ENCODE measurements around the gene C1orf56.

Gene C1orf56

DNA sequence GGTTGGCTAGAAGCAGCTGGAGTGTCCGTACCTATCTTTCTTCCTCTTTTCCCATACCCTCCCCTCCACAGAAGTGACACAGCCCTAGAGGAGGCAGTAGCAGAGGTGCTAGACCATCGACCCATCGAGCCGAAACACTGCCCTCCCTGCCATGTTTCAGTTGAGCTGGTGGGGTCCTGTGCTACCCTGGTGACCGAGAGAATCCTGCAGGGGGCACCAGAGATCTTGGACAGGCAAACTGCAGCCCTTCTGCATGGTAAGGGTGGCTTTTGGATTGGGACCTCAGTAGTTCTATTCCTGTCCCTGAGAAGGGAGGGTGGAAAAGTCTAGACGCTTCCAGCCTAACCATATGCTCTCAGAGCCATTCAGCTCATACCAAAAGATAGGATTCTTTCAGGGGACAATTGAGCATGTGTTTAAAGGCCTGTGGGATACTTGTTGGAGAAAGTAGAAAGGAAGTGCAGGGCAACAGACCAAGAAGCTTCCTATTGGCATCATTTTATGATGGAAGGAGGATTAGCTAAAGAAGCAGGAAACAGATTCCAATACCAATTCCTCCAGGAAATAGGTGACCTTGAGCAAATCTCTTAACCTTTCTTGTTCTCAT, 22.9 kb upstream of the C1orf56 start:
- no peaks in the 10 kb centered on the region for H3K79me2 ChIP-seq (ENCODE audit: control insufficient read depth, low read length)
- no peak overlapping the region for H3K4me2 ChIP-seq (ENCODE audit: low read length)
- H3K9me2 ChIP-seq (replicated peaks; ENCODE audit: control insufficient read depth, low read length) = no peaks in the 10 kb centered on the region
- no peak for TF ChIP-seq EZH2phosphoT487 (IDR thresholded peaks at IDR 0.05; ENCODE audit: borderline replicate concordance, low read length)
- TF ChIP-seq, protein P1, sequence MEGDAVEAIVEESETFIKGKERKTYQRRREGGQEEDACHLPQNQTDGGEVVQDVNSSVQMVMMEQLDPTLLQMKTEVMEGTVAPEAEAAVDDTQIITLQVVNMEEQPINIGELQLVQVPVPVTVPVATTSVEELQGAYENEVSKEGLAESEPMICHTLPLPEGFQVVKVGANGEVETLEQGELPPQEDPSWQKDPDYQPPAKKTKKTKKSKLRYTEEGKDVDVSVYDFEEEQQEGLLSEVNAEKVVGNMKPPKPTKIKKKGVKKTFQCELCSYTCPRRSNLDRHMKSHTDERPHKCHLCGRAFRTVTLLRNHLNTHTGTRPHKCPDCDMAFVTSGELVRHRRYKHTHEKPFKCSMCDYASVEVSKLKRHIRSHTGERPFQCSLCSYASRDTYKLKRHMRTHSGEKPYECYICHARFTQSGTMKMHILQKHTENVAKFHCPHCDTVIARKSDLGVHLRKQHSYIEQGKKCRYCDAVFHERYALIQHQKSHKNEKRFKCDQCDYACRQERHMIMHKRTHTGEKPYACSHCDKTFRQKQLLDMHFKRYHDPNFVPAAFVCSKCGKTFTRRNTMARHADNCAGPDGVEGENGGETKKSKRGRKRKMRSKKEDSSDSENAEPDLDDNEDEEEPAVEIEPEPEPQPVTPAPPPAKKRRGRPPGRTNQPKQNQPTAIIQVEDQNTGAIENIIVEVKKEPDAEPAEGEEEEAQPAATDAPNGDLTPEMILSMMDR (IDR thresholded peaks at IDR 0.05; ENCODE audit: low read depth, low read length, poor library complexity, severe bottlenecking) = peak; percentile 85
- H3K27me3 ChIP-seq (ENCODE audit: control insufficient read depth, low read length) = no peaks in the 10 kb centered on the region
- H3K4me1 ChIP-seq (ENCODE audit: control insufficient read depth, low read length) = 0 out of 2 replicates have a peak, but pooled peaks cover 2% of the 10 kb centered on the region
- no peak overlapping the region for H3K27ac ChIP-seq (ENCODE audit: low read depth, low read length)
- H3K9me3 ChIP-seq (ENCODE audit: control insufficient read depth, insufficient read depth, low read length) = no peaks in the 10 kb centered on the region
- H3K36me3 ChIP-seq (ENCODE audit: control insufficient read depth, low read length) = peaks cover 19% of the 10 kb centered on the region
- H4K20me1 ChIP-seq (ENCODE audit: control insufficient read depth, insufficient read depth, low read depth, low read length) = no peaks in the 10 kb centered on the region
- no peak overlapping the region for H3K4me3 ChIP-seq (ENCODE audit: low read length)
- H3F3A ChIP-seq (ENCODE audit: control insufficient read depth, insufficient read depth) = no peaks in the 10 kb centered on the region

DNA sequence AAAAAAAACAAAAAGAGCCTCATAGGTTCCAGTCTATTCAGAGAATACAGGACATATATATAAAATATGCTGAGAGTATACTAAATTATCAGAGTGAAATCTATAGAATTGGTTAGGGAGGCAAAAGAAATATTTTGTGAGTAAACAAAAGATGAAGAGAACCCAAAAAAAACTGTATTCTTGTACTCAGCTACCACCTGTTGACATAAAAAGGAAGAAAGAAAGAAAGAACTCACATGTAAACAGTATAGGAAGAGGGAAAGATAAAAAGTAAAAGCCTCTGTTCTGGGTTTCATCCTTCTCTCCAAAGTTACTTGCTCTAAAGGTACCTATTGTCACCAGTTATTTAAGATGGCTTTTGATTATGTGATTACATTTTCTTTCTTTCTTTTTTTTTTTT, 21.1 kb upstream of the C1orf56 start:
- Histone ChIP-seq H3K9me2 (replicated peaks; ENCODE audit: control insufficient read depth, low read length) (no peaks in the 10 kb centered on the region), H3K4me1 (ENCODE audit: control insufficient read depth, low read length) (0 out of 2 replicates have a peak, but pooled peaks cover 2% of the 10 kb centered on the region), H3F3A (ENCODE audit: control insufficient read depth, insufficient read depth) (no peaks in the 10 kb centered on the region), H3K79me2 (ENCODE audit: control insufficient read depth, low read length) (no peaks in the 10 kb centered on the region), H3K4me2 (ENCODE audit: low read length) (no peak overlapping the region), H3K4me3 (ENCODE audit: low read length) (no peak overlapping the region), H3K9me3 (ENCODE audit: control insufficient read depth, insufficient read depth, low read length) (no peaks in the 10 kb centered on the region), H3K27ac (ENCODE audit: low read depth, low read length) (no peak overlapping the region), H4K20me1 (ENCODE audit: control insufficient read depth, insufficient read depth, low read depth, low read length) (no peaks in the 10 kb centered on the region), H3K36me3 (ENCODE audit: control insufficient read depth, low read length) (peaks cover 24% of the 10 kb centered on the region), H3K27me3 (ENCODE audit: control insufficient read depth, low read length) (no peaks in the 10 kb centered on the region)
- TF ChIP-seq, protein P1 (IDR thresholded peaks at IDR 0.05; ENCODE audit: low read depth, low read length, poor library complexity, severe bottlenecking) = no peak
- no peak for TF ChIP-seq EZH2phosphoT487 (IDR thresholded peaks at IDR 0.05; ENCODE audit: borderline replicate concordance, low read length)

DNA sequence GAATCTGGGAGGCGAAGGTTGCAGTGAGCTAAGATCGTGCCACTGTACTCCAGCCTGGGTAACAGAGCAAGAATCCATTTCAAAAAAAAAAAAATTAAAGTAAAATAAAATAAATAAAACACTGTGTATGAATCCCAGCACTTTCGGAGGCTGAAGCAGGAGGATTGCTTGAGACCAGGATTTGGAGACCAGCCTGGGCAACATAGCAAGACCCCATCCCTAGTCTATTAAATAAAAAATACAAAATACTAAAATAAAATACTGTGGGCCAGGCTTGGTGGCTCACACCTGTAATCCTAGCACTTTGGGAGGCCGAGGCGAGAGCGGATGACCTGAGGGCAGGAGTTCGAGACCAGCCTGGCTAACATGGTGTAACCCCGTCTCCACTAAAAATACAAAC, 15.4 kb upstream of the C1orf56 start:
- H3K79me2 ChIP-seq (ENCODE audit: control insufficient read depth, low read length) = no peaks in the 10 kb centered on the region
- H3K27ac ChIP-seq (ENCODE audit: low read depth, low read length) = no peak overlapping the region
- no peaks in the 10 kb centered on the region for H3K27me3 ChIP-seq (ENCODE audit: control insufficient read depth, low read length)
- no peaks in the 10 kb centered on the region for H3K4me1 ChIP-seq (ENCODE audit: control insufficient read depth, low read length)
- no peaks in the 10 kb centered on the region for H4K20me1 ChIP-seq (ENCODE audit: control insufficient read depth, insufficient read depth, low read depth, low read length)
- H3K4me3 ChIP-seq (ENCODE audit: low read length) = no peak overlapping the region
- H3K9me3 ChIP-seq (ENCODE audit: control insufficient read depth, insufficient read depth, low read length) = no peaks in the 10 kb centered on the region
- peaks cover 23% of the 10 kb centered on the region for H3K36me3 ChIP-seq (ENCODE audit: control insufficient read depth, low read length)
- TF ChIP-seq, protein P1 (IDR thresholded peaks at IDR 0.05; ENCODE audit: low read depth, low read length, poor library complexity, severe bottlenecking) = no peak
- TF ChIP-seq EZH2phosphoT487 (IDR thresholded peaks at IDR 0.05; ENCODE audit: borderline replicate concordance, low read length) = no peak
- H3K4me2 ChIP-seq (ENCODE audit: low read length) = no peak overlapping the region
- no peaks in the 10 kb centered on the region for H3K9me2 ChIP-seq (replicated peaks; ENCODE audit: control insufficient read depth, low read length)
- H3F3A ChIP-seq (ENCODE audit: control insufficient read depth, insufficient read depth) = no peaks in the 10 kb centered on the region

Measured in DOHH2 (cell line).